HG02610 (cell line): ENCODE results near the gene KDM5A.
"Not testable (repeated sequence)": the region's sequence is repeated elsewhere in the genome, so short reads cannot be mapped to it uniquely, and the experiment has no call there.

Experiments
- ATAC-seq: cut with Tn5 transposase; IDR thresholded peaks from one replicate; pipeline ENCODE4 v1.9.1; 2021; ENCODE audit warnings: mild to moderate bottlenecking, moderate library complexity; ENCODE audit not compliant: unreplicated experiment

The KDM5A gene

DNA sequence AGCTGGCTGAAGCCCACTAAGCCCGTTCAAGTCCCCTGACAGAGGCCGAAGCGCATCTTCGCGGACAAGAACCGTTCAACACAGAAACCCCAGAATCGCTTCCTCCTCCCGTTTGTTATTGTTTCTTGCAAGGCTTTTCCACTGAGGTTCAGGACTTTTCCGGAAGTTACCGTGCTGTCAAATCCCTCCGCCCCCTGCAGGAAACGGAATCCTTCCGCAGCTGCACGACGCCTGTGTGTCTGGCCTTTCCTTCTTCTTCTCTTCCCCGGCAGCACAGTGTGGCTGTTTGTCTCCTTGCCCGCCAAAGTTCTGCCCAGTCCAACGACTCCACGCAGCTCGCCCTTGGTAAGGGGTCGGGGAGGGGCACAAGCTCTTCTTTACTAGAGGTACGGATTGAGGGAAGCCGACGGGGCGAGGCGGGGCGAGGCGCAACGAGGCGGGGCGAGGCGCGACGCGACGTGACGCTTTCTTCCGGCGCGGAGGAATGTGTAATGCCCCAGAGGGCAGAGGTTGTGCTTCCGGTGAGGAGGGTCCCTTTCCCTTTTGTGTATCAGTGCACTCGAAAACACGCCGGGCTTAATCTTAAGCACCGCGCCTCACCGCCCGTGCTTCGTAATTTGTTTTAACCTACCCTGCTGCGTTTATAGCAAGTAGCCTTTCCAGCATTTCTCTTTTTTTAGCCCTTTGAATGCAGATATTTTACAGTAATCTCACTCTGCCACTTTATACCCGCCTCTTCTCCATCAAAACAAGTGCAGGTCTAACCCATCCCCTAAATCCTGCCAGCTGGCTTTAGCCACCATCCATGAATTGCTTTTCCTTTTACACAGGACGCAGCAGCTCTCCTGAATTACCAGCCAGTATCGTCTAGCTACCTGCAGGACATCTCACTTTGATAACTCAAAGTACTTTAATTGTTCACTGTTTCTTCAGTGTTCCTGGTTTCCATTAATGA is at the start of gene KDM5A:
Gene KDM5A (minus strand): TSS at position 179 of the 955 bp plus-strand sequence. CDS start 229 bp downstream, outside the sequence.
- peak; percentile 94 for ATAC-seq

DNA sequence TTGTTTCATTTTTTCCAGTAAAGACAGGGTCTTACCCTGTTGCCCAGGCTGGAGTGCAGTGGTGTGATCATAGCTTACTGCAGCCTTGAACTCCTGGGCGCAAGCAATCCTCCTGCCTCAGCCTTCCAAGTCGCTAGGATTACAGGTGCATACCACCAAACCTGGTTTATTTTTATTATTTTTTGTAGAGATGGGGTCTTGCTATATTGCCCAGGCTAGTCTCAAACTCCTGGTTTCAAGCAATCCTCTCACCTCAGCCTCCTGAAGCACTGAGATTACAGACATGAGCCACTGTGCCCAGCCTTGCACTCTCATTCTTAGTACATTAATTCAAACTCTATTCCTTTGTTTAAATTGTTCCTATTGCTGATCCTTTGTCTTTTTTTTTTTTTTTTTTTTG is 46.6 kb upstream of the KDM5A start:
- not testable (repeated sequence) for ATAC-seq

DNA sequence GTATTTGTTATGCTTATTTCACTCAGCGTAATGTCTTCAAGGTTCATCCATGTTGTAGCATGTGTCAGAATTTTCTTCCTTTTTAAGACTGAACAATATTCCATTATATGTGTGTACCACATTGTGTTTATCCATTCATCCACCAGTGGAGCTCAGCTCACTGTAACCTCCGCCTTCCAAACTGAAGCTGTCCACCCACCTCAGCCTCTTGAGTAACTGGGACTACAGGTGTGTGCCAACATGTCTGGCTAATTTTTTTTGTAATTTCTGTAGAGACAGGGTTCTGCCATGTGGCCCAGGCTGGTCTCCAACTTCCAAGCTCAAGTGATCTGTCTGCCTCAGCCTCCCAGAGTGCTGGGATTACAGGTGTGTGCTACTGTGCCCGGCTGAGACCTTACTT is 33.4 kb upstream of the KDM5A start:
- ATAC-seq, result no peak

DNA sequence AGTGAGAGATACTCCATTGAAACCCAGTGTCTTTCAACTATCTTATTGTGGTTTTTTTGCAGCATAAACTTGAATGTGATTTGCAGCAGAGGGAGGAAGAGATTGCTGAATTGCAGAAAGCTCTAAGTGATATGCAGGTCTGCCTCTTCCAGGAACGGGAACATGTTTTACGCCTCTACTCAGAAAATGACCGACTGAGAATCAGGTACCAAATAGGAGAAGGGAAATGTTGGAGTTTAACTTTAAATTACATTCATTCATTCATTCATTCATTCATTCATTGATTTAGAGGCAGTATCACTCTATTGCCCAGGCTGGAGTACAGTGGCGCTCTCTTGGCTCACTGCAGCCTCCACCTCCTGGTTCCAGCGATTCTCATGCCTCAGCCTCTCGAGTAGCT is 29.3 kb upstream of the KDM5A start:
- ATAC-seq, result no peak

DNA sequence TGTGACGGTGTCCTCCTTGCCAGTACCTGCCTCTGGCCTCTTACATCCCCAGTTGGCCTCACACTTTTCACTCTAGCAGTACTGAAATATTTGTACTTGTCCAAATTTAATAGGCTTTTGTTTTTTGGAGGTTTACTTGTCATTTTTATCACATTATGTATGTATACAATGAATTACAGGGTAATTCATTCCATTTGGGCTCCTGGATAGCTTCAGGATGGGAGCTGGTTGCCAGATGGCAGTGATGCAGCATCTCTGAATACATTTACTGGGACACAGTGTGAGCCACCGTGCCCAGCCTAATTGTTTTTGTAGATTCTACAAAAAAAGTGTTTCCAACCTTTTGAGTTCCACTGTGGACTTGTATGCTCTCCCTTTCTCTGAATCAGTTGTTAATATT is 25.7 kb upstream of the KDM5A start:
- ATAC-seq, result no peak

DNA sequence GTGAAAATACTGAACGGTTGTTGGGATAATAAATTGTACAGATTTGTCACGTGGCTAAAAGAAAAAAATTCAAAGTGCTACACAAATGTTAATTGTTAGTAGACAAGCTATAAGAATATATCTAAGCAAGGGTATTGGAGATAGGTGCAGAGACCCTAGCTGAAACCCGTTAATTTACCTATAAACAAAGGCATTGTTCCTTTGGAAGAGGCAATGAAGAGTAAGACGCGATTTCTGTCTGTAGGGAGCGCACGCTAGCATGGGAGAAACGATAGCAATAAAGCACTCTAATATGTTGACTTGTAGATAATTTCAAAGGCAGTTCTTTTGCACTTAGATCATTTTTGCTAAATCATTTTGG is 12.9 kb upstream of the KDM5A start:
- ATAC-seq, result no peak

DNA sequence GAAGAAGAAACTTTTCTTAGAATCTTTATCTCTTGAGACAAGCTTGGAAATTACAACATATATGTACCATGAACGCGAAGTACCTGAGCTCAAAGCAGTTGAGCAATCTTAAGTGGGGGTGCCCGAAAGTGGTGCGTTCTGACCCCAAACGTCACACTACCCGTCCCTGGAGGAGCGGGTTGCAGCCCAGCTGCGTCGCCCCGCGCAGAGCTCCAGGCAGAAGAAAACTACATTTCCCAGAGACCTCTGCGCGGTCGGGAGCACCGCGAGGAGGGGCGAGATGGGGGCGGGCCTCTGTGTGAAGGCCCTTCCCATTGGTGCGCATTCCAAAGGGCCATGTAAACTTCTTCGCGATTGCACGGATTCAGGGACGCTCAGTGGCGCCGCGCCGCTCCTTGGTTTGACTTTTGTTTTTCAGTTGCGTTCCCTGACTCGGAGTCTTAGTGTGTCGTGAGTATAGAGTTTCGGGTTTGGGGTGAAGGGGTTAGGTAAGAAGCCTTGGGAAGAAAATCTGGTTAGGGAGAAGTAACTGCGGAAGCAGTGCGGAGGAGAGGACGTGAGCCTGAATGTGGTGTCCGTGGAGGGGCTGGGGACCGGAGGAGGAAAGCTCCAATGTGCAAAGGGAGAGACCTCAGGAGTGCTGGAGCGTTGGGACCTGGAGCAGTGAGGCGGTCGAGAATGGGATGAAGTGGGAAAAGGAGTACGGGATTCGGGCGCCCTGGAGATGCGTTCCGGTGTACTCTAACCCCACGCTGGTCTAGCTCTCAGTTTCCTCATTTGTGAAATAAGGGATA is 12.3 kb upstream of the KDM5A start, which contains the start of gene CCDC77:
Gene CCDC77 (plus strand): TSS at position 410 of the 794 bp plus-strand sequence. CDS start 7,740 bp downstream, outside the sequence.
- ATAC-seq, result peak; percentile 99

DNA sequence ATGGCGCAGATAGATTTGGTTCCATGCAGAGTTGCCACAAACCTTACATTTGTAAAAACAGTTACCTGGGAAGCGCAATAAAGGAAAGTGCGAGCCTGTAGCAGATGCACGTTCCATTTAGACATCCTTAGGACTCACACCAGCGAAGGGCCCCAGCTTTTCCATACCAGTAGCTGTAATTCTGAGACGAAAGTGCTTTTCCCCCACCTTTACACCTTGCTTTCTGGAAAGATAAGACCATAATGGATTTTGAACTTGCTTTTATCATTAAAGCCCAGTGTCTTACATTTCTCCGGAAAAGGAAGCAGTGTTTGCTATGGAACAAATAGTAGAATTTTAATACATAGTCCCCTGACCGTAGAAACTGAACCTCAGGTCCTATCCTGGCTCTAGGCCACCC is 11.7 kb upstream of the KDM5A start:
- no peak for ATAC-seq

DNA sequence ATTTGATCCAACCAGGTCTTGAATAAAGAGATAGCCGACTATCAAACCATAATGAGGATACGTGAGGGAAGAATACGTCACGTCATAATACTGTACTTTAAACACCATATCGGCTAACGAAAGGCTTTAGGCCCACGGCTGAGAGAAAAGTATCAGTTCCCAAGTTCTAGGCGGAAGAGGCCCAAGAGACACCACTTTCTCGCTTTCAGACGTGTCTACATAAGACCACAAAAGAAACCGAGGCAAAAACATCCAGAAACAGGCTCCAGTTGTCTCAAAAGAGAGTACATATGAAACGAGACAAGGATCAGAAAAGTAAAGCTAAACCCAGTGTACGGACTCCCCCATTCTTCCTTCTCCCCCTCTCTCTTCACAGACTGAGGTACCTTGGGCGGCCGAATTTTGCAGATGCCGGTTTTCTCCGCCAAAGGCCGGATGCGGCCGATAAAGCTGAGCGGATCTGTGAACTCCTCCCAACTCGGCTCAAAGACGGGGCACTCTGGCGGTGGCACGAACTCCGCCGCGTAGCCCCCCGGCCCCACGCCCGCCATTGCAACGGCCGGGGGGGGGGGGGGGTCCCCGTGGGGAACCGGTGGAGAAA is 479 bp downstream of the KDM5A start:
- peak; percentile 20 for ATAC-seq

DNA sequence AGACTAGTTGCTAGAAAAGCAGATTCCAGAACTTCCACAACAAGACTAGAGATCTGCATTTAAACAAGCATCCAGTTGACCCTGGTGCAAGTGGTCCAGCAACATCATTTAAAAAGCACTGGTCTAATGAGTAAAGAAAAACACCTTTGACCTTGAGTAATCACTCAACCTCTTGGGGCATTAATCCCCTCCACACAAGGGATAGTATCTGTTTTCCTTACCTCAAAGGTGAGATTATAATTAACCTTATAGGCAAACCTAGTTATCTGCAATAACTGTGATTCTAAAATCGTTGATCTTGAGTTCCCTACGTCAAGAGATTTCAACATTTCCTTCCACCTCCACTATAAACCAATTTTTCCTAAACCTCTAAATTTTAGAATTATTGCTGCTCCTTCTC is 1.1 kb downstream of the KDM5A start:
- no peak for ATAC-seq

DNA sequence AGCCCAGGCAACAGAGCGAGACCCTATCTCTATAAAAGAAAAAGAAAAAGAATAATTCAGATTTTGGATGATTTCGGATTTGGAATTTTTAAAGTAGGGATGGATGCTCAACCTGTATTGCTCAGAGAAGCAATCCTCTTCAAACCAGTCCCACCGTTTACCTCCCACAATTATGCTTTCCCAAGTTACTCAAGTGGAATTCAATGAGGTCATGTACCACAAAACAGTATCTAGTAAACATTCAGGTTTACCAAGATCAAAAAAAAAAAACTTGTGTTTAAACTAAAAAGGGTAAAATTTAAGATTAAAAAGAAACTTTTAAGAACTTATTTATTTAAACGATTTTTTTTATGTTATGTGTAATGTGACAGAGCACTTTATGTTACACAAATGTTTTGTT is 2.5 kb downstream of the KDM5A start:
- ATAC-seq, result no peak

DNA sequence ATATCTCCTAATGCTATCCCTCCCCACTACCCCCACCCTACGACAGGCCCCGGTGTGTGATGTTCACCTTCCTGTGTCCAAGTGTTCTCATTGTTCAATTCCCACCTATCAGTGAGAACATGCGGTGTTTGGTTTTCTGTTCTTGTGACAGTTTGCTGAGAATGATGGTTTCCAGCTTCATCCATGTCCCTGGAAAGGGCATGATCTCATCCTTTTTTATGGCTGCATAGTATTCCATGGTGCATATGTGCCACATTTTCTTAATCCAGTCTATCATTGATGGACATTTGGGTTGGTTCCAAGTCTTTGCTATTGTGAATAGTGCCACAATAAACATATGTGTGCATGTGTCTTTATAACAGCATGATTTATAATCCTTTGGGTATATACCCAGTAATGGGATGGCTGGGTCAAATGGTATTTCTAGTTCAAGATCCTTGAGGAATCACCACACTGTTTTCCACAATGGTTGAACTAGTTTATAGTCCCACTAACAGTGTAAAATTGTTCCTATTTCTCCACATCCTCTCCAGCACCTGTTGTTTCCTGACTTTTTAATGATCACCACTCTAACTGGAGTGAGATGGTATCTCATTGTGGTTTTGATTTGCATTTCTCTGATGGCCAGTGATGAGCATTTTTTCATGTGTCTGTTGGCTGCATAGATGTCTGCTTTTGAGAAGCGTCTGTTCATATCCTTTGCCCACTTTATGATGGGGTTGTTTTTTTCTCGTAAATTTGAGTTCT is 18.2 kb downstream of the KDM5A start:
- not testable (repeated sequence) for ATAC-seq

DNA sequence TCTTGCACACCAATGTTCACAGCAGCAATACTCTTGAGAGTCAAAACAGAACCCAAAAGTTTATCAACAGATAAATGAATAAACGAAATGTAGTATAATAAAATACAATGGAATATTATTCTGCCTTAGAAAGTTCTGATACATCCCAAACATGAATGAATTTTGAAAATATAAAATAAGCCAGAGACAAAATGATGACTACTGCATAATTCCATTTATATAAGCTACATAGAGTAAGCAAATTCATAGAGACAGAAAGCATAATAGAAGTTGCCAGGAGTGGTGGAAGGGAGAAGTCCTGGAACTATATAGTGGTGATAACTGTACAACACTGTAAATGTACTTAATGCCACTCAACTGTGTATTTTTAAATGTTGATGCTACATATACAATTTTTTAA is 21.1 kb downstream of the KDM5A start:
- ATAC-seq, result no peak

DNA sequence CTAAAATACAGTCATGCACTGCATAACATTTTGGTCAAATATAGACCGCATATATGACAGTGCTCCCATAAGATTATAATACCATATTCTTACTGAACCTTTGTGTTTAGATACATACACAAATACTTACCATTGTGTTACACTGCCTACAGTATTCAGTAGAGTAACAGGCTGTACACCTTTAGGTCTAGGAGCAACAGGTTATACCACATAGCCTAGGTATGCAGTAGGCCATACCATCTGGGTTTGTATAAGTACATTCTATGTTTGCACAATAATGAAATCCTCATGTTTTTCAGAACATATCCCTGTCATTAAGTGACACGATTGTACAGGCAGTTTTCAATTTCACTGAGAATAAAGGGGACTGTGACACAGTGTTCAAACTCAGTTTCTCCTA is 22.3 kb downstream of the KDM5A start:
- no peak for ATAC-seq

DNA sequence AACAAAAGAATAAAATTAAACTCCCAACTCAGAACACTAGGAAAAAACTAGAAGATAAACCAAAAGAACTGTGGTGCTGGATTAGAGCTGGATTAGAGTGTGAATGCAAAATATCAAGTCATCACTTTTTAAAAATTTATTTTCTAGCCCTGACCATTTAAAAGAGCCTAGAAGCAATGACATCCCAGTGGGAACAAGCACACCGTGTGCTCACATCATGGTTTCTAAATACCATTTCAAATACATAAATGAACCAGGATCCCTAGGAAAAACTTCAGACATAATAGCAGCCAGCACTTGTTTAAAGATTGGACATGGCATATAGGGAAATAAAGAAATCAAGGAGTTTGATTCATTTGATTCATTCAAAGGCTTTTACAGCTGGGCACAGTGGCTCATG is 30.0 kb downstream of the KDM5A start:
- no peak for ATAC-seq

DNA sequence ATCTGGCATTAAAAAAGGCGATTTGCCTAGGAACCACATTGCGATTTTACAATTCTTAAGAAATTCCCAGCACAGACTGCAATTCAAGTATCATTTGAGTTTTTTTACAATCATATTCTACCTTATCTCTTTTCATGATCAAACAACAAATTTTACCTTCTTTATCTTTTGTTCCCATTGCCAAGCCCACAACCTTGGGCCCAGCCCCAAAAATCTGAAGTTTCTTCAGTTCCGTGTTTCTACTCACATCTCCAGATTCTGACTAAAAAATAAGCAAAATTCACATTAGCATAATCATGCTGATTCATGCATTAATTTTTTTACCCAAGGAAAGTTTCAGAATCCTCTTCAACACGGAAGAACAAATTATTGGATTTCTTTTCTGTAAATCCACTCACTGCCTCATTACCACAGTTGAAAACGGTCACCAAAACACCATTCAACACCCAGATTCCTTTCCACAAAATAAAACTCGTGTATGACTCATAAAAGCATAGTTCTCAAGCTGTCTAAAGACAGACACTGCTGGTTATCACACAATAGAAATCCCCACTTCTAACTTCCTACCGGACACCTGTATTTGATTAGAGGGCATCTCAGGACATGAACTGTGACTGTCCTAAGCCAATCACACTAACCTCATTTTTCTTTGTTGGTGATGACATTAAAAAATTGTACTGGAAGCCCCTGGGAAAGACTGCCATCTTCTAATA is 32.7 kb downstream of the KDM5A start:
- ATAC-seq, result no peak

DNA sequence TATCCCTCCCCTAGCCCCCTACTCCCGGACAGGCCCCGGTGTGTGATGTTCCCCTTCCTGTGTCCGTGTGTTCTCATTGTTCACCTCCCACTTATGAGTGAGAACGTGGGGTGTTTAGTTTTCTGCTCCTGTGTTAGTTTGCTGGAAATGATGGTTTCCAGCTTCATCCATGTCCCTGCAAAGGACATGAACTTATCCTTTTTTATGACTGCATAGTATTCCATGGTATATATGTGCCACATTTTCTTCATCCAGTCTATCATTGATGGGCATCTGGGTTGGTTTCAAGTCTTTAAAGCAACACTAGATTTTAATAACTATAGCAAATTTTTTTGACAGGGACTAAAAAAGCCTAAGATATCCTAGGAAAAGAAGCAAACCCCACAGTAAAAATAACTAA is 37.9 kb downstream of the KDM5A start:
- not testable (repeated sequence) for ATAC-seq

DNA sequence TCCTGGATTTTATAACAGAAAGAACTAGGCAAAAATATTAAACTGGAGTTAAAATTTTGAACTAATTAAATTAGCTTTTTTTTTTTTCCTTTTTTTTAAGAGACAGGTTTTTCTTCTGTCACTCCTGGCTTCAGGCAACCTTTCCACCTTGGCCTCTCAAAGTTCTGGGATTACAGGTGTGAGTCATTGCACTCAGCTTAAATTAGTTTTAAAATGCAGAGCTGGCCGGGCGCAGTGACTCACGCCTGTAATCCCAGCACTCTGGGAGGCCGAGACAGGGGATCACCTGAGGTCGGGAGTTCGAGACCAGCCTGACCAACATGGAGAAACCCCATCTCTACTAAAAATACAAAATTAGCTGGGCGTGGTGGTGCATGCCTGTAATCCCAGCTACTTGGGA is 39.5 kb downstream of the KDM5A start:
- ATAC-seq, result not testable (repeated sequence)

DNA sequence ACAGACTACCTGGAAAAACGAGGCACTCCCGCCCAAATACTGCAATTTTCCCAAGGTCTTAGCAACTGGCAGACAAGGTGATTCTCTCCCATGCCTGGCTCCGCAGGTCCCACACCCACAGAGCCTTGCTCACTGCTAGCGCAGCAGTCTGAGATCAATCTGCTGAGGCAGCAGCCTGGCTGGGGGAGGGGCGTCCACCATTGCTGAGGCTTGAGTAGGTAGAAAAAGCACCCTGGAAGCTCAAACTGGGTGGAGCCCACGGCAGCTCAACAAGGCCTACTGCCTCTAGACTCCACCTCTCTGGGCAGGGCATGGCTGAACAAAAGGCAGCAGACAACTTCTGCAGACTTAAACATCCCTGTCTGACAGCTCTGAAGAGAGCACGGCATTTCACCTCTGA is 46.1 kb downstream of the KDM5A start:
- not testable (repeated sequence) for ATAC-seq

DNA sequence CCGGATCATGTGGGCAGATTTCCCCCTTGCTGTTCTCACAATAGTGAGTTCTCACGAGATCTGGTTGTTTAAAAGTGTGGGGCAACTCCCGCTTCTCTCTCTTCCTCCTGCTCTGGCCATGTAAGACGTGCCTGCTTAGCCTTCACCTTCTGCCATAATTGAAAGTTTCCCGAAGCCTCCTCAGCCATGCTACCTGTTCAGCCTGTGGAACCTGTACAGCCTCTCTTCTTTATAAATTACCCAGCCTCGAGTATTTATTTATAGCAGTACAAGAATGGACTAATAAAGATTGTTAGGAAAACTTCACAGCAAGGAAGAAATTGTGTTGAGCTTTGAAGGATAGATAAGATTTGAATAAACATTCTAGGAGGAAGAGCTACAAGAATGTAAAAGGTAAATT is 52.1 kb downstream of the KDM5A start:
- ATAC-seq, result no peak
